ENCODE data around the gene CDKN1B. TPM values are rescaled to one million over a fixed set of nuclear protein-coding genes. Genes with fewer than 3 reads are reported as not detected.

CDKN1B gene
- polyA plus RNA-seq, 3 donors from 2014 or later, result 4.4 to 17.6 (median 17.4) TPM

DNA sequence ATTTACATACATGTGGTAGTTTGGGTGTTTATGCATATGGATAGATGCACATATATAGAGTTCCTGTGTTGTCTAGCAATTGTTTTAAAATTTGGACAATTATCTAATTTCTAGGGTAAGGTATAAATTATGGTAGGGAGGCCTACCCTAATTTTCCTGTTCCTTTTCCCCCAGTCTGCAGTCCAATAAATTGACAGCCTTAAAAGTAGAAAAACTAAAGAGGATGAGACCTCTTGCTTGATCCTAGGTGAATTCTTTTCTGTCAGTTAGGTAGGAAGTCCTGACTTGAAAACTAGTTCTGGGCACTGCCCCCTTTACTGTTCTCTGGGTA is 2.1 kb upstream of the CDKN1B start:
- no peaks in the 10 kb centered on the region for H3K9me3 Mint-ChIP-seq
- H3K27me3 Mint-ChIP-seq (ENCODE audit: low read depth in 3 of 3), result peaks cover 10 to 24% (median 19%) of the 10 kb centered on the region in 3 donors
- DNase-seq, result no peak
- peaks cover 54 to 55% of the 10 kb centered on the region in 2 donors for H3K4me1 Mint-ChIP-seq
- H3K36me3 Mint-ChIP-seq, result peaks cover 18 to 26% (median 22%) of the 10 kb centered on the region in 3 donors
- H3K4me3 Mint-ChIP-seq, result peak overlapping the region; percentile 89 to 99 (median 94)
- H3K27ac Mint-ChIP-seq, result peak overlapping the region; percentile 93 to 100 (median 98)

DNA sequence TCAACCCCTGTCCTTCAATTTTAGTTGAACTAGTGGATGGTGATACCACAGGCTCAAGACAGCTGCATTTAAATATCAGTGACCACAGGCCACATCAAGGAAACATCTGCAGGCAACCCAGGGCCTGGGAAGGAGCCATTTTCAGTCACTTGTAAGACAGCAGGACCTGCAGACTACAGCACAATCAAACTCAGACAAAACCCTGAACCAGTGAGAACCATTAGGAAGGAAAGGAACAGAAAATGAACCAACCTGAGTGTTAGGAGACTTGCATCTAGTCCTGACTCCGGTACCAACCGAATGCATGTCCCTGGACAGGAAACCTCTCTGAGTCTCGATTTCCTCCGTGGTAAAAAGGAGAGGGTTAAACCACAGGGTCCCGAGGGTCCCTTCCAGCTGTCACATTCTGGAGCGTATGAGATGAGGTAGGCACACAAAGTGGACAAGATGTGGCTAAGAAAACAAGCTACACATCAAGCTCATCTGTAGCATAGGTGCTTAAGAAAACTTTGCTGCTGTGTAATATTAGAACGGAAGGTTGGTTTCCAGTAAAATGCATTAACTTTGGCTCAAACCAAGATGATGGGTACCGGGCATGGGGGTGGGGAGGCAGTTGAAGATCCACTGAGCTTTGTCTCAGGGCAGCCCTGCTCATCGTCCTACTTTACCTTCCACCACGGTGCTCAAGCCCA is 1.6 kb upstream of the CDKN1B start:
- H3K27ac Mint-ChIP-seq, result peak overlapping the region; percentile 93 to 100 (median 98)
- H3K27me3 Mint-ChIP-seq (ENCODE audit: low read depth in 3 of 3), result peaks cover 10 to 24% (median 19%) of the 10 kb centered on the region in 3 donors
- peak overlapping the region; percentile 89 to 99 (median 94) for H3K4me3 Mint-ChIP-seq
- no peaks in the 10 kb centered on the region for H3K9me3 Mint-ChIP-seq
- H3K4me1 Mint-ChIP-seq, result peaks cover 59 to 60% of the 10 kb centered on the region in 2 donors
- H3K36me3 Mint-ChIP-seq, result peaks cover 20 to 31% (median 26%) of the 10 kb centered on the region in 3 donors
- DNase-seq, result peak; percentile 41 to 48 (median 45)

GRCh38 chr12:12716151-12716792 is 896 bp upstream of the CDKN1B start:
- DNase-seq, result peak in 1 of 3 donors; percentile 9
- Mint-ChIP-seq H3K27ac (peak overlapping the region; percentile 93 to 100 (median 98)), H3K9me3 (no peaks in the 10 kb centered on the region), H3K36me3 (peaks cover 20 to 38% (median 31%) of the 10 kb centered on the region in 3 donors), H3K4me3 (peak overlapping the region; percentile 89 to 99 (median 94)), H3K27me3 (ENCODE audit: low read depth in 3 of 3) (peaks cover 10 to 24% (median 19%) of the 10 kb centered on the region in 3 donors), H3K4me1 (peaks cover 66% of the 10 kb centered on the region in 2 donors)

- Mint-ChIP-seq H3K9me3 (no peaks in the 10 kb centered on the region), H3K36me3 (peaks cover 20 to 38% (median 31%) of the 10 kb centered on the region in 3 donors), H3K4me1 (peaks cover 73 to 81% of the 10 kb centered on the region in 2 donors)
Observed at GRCh38 chr12:12717586-12718380, 615 bp downstream of the CDKN1B start.

GRCh38 chr12:12718381-12718759 is 1.2 kb downstream of the CDKN1B start:
- Mint-ChIP-seq H3K27me3 (ENCODE audit: low read depth in 3 of 3) (peaks cover 10 to 29% (median 29%) of the 10 kb centered on the region in 3 donors), H3K9me3 (no peaks in the 10 kb centered on the region), H3K36me3 (peaks cover 20 to 38% (median 31%) of the 10 kb centered on the region in 3 donors), H3K27ac (peak overlapping the region; percentile 93 to 99 (median 97)), H3K4me1 (peaks cover 73 to 82% of the 10 kb centered on the region in 2 donors), H3K4me3 (peak overlapping the region; percentile 97 to 99 (median 99))
- no peak for DNase-seq

More at GRCh38 chr12:12717586-12718380, 615 bp downstream of the CDKN1B start:
- DNase-seq, result peak; percentile 29 to 33 (median 29)
- Mint-ChIP-seq H3K4me3 (peak overlapping the region; percentile 97 to 99 (median 99)), H3K27me3 (ENCODE audit: low read depth in 3 of 3) (peaks cover 10 to 27% (median 23%) of the 10 kb centered on the region in 3 donors), H3K27ac (peak overlapping the region; percentile 93 to 99 (median 97))

GRCh38 chr12:12718853-12719252 is 1.7 kb downstream of the CDKN1B start:
- peaks cover 20 to 38% (median 31%) of the 10 kb centered on the region in 3 donors for H3K36me3 Mint-ChIP-seq
- H3K27me3 Mint-ChIP-seq (ENCODE audit: low read depth in 3 of 3), result peaks cover 13 to 33% (median 33%) of the 10 kb centered on the region in 3 donors

DNA sequence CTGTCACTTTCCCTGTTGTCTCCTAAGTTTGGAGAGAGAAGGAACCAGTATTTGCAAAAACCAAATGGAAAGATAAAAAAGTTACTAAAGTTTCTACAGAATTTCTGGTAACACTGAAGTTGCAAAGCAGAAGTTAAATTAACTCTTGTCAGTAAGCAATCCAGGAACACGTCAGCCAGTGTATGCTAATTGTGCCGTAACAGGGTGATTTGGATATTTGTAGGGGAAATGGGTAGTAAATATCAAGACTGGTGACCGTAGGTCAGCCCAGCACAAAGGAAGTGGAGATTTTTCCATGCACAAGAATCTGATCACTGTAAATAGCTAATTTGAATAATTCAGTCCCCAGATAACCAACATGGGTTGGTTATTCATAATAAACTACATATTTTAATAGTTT is 2.3 kb downstream of the CDKN1B start:
- Mint-ChIP-seq H3K4me3 (peak overlapping the region; percentile 97 to 99 (median 99)), H3K27me3 (ENCODE audit: low read depth in 3 of 3) (peaks cover 13 to 36% (median 33%) of the 10 kb centered on the region in 3 donors), H3K4me1 (peaks cover 64 to 74% of the 10 kb centered on the region in 2 donors), H3K9me3 (no peaks in the 10 kb centered on the region), H3K36me3 (peaks cover 20 to 38% (median 31%) of the 10 kb centered on the region in 3 donors), H3K27ac (peak overlapping the region; percentile 93 to 99 (median 97))
- DNase-seq, result no peak

More at GRCh38 chr12:12718853-12719252, 1.7 kb downstream of the CDKN1B start:
- peaks cover 70 to 80% of the 10 kb centered on the region in 2 donors for H3K4me1 Mint-ChIP-seq
- H3K4me3 Mint-ChIP-seq, result peak overlapping the region; percentile 97 to 99 (median 99)
- peak overlapping the region; percentile 93 to 99 (median 97) for H3K27ac Mint-ChIP-seq
- H3K9me3 Mint-ChIP-seq, result no peaks in the 10 kb centered on the region
- DNase-seq, result no peak

GRCh38 chr12:12720052-12720451 is 2.9 kb downstream of the CDKN1B start:
- Mint-ChIP-seq H3K4me3 (peak overlapping the region; percentile 97 to 99 (median 99)), H3K4me1 (peaks cover 58 to 68% of the 10 kb centered on the region in 2 donors), H3K27me3 (ENCODE audit: low read depth in 3 of 3) (peaks cover 15 to 40% (median 35%) of the 10 kb centered on the region in 3 donors), H3K9me3 (no peaks in the 10 kb centered on the region), H3K36me3 (peaks cover 20 to 38% (median 31%) of the 10 kb centered on the region in 3 donors), H3K27ac (peak overlapping the region; percentile 77 to 99 (median 95))
- no peak for DNase-seq

DNA sequence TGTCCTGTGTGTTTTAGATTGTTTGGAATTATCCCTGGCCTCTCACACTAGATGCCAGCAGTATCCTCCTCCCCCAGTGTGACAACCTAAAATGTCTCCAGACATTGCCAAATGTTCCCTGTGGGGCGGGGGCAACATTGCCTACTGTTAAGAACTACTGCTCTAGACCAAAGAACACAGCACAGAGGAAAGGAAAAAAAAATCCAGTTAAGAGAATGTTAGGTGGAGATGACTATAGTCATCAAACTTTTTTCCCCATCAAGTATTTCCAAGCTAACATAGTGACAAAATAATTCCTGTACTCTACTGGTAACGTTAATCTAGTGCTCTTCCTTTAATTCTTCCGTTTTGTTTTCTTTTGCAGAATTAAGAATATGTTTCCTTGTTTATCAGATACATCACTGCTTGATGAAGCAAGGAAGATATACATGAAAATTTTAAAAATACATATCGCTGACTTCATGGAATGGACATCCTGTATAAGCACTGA is 3.5 kb downstream of the CDKN1B start:
- H3K36me3 Mint-ChIP-seq, result peaks cover 20 to 38% (median 31%) of the 10 kb centered on the region in 3 donors

DNA sequence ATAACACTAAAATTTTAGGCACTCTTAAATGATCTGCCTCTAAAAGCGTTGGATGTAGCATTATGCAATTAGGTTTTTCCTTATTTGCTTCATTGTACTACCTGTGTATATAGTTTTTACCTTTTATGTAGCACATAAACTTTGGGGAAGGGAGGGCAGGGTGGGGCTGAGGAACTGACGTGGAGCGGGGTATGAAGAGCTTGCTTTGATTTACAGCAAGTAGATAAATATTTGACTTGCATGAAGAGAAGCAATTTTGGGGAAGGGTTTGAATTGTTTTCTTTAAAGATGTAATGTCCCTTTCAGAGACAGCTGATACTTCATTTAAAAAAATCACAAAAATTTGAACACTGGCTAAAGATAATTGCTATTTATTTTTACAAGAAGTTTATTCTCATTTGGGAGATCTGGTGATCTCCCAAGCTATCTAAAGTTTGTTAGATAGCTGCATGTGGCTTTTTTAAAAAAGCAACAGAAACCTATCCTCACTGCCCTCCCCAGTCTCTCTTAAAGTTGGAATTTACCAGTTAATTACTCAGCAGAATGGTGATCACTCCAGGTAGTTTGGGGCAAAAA is 4.1 kb downstream of the CDKN1B start:
- Mint-ChIP-seq H3K36me3 (peaks cover 20 to 38% (median 31%) of the 10 kb centered on the region in 3 donors), H3K27me3 (ENCODE audit: low read depth in 3 of 3) (peaks cover 26 to 46% (median 45%) of the 10 kb centered on the region in 3 donors), H3K4me3 (peak overlapping the region; percentile 97 to 99 (median 99)), H3K9me3 (no peaks in the 10 kb centered on the region), H3K4me1 (peaks cover 47 to 65% of the 10 kb centered on the region in 2 donors), H3K27ac (peak overlapping the region; percentile 89 to 99 (median 95))
- DNase-seq, result no peak

More for the DNA sequence above, 3.5 kb downstream of the CDKN1B start:
- Mint-ChIP-seq H3K9me3 (no peaks in the 10 kb centered on the region), H3K4me1 (peaks cover 51 to 65% of the 10 kb centered on the region in 2 donors), H3K4me3 (peak overlapping the region; percentile 97 to 99 (median 99)), H3K27me3 (ENCODE audit: low read depth in 3 of 3) (peaks cover 21 to 45% (median 40%) of the 10 kb centered on the region in 3 donors), H3K27ac (peak overlapping the region; percentile 89 to 99 (median 95))
- DNase-seq, result no peak

DNA sequence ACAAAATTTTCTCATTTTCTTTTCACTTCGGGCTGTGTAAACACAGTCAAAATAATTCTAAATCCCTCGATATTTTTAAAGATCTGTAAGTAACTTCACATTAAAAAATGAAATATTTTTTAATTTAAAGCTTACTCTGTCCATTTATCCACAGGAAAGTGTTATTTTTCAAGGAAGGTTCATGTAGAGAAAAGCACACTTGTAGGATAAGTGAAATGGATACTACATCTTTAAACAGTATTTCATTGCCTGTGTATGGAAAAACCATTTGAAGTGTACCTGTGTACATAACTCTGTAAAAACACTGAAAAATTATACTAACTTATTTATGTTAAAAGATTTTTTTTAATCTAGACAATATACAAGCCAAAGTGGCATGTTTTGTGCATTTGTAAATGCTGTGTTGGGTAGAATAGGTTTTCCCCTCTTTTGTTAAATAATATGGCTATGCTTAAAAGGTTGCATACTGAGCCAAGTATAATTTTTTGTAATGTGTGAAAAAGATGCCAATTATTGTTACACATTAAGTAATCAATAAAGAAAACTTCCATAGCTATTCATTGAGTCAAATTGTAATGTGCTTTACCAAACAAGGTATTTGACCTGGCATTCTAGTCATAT is 4.8 kb downstream of the CDKN1B start:
- peak overlapping the region; percentile 92 to 98 (median 96) for H3K4me3 Mint-ChIP-seq
- H3K27me3 Mint-ChIP-seq (ENCODE audit: low read depth in 3 of 3), result peaks cover 31 to 49% (median 47%) of the 10 kb centered on the region in 3 donors
- peaks cover 20 to 38% (median 31%) of the 10 kb centered on the region in 3 donors for H3K36me3 Mint-ChIP-seq
- H3K4me1 Mint-ChIP-seq, result peaks cover 51 to 68% of the 10 kb centered on the region in 2 donors
- no peak for DNase-seq
- H3K9me3 Mint-ChIP-seq, result peaks cover 0 to 2% (median 0%) of the 10 kb centered on the region in 6 donors
- peak overlapping the region; percentile 87 to 99 (median 96) for H3K27ac Mint-ChIP-seq

GRCh38 chr12:12722435-12723148 is 5.4 kb downstream of the CDKN1B start:
- peaks cover 0 to 2% (median 0%) of the 10 kb centered on the region in 6 donors for H3K9me3 Mint-ChIP-seq
- DNase-seq, result peak; percentile 47 to 55 (median 49)

More at GRCh38 chr12:12722435-12723148, 5.4 kb downstream of the CDKN1B start:
- peaks cover 54 to 73% of the 10 kb centered on the region in 2 donors for H3K4me1 Mint-ChIP-seq
- peaks cover 20 to 33% (median 27%) of the 10 kb centered on the region in 3 donors for H3K36me3 Mint-ChIP-seq
- peaks cover 26 to 42% (median 42%) of the 10 kb centered on the region in 3 donors for H3K27me3 Mint-ChIP-seq (ENCODE audit: low read depth in 3 of 3)
- H3K4me3 Mint-ChIP-seq, result peak overlapping the region; percentile 92 to 98 (median 96)
- peak overlapping the region; percentile 87 to 99 (median 96) for H3K27ac Mint-ChIP-seq
